Bone marrow (tissue), 2 donors: ENCODE measurements around the gene AAGAB.
"Not testable (repeated sequence)": the region's sequence is repeated elsewhere in the genome, so short reads cannot be mapped to it uniquely, and the experiment has no call there.

Source experiments
- DNase-seq, 2 donors: peaks; one replicate each; lab custom pipeline; 2025; lab: John Stamatoyannopoulos, UW

AAGAB gene

DNA sequence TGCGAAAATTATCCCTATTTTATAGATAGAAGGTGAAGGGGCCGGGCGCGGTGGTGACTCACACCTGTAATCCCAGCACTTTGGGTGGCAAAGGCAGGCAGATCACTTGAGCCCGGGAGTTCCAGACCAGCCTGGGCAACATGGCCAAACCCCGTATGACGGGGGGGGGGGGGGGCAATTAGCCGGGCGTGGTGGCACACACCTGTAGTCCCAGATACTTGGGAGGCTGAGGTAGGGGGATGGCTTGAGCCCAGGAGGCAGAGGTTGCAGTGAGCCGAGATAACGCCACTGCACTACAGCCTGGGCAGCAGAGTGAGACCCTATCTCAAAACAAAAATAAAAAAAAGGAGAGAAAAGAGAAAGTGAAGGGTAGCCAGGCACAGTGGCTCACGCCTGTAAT is 1.4 kb downstream of the AAGAB start:
- no peak for DNase-seq

DNA sequence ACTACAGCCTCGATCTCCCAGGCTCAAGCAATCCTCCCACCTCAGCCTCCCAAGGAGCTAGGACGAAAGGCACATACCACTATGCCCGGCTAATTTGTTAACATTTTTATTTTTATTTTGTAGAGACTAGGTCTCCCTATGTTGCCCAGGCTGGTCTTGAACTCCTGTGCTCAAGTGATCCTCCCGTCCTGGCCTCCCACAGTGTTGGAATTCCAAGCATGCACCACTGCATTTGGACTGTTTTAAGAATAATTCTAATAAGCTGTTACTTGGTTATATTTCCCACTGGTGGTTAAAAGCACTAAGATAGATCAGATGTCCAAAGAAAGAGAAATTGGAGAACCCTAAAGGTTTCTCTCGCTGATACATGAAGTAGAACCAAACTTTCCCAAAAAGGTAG is 3.1 kb downstream of the AAGAB start:
- DNase-seq = no peak

DNA sequence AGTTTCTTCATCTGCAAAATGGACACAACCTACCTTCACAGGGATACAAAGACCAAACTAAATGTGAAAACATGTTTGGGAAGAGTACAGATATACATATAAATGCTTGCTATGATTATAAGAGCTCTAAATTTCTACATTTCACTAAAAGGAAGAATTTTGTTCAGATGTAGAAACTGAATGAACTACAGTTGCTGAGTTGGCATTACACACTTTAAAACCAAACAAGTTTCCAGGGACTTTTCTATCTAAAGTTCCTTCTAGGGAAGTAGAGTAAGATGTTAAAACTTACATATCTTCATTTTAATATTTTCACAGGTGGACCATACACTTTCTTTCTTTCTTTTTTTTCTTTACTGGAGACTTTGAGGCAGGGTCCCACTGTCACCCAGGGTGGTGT is 4.6 kb downstream of the AAGAB start:
- DNase-seq = no peak

DNA sequence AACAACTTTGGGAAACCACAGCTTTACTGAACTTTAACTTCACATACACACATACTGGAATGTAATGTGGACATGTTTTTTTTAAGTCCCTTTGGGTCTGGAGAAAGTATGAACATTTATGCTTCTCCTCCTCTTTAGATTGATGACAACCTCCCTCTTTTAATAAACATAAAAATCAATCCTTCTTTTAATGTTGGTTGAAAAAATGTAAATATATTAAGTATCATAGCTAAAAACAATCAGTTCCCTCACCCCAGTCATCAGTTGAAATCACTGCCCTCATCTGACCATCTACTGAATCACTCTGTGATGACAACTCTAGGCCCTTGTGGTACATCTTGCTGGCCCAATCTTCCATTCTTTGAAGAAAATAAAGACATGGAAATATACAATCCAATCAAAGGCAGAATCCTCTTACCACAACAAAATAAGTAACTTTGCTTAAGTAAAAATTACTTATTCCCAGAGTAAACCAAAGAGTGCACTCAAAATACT is 6.4 kb downstream of the AAGAB start:
- DNase-seq = no peak

DNA sequence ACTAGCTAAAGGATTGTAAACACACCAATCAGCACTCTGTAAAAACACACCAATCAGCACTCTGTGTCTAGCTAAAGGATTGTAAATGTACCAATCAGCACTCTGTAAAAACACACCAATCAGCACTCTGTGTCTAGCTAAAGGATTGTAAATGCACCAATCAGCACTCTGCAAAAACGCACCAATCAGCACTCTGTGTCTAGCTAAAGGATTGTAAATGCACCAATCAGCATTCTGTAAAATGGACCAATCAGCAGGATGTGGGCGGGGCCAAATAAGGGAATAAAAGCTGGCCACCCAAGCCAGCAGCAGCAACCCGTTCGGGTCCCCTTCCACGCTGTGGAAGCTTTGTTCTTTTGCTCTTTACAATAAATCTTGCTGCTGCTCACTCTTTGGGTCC is 7.9 kb downstream of the AAGAB start:
- DNase-seq = not testable (repeated sequence)

DNA sequence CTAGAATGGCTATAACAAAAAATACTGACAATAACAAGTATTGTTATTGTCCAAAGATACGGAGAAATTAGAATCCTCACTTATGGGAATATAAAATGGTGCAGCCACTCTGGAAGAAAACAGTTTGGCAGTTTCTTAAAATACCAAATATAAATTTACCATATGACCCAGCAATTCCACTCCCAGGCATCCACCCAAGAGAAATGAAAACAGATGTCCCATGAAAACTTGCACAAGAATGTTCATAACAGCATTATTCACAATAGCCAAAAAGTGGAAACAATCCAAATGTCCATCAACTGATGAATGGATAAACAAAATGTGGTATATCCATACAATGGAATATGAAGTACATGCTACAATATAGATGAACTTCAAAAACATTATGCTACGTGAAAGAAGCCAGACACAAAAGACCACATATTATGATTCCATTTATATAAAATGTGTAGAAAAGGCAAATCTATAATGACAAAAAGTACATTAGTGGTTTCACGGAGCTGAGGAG is 9.4 kb downstream of the AAGAB start:
- no peak for DNase-seq

DNA sequence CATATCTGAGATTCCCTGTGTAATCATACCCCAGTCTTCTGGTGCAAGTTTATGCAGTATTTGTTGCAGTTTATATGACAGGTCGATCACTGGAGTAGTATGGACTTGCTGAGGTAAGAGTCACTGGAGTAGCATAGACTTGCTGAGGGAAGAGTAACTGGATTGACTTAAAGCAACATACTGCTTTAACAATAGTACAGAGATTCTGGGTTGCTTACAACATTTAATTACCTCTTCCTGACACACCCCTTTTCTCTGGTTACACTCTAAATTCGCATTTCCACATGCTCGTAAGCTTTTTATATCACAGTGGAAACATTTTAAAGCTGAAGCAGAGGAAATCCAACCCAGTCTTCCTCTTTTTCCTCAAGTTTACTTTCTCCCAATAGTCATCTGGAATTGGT is 11.8 kb downstream of the AAGAB start:
- DNase-seq = no peak

DNA sequence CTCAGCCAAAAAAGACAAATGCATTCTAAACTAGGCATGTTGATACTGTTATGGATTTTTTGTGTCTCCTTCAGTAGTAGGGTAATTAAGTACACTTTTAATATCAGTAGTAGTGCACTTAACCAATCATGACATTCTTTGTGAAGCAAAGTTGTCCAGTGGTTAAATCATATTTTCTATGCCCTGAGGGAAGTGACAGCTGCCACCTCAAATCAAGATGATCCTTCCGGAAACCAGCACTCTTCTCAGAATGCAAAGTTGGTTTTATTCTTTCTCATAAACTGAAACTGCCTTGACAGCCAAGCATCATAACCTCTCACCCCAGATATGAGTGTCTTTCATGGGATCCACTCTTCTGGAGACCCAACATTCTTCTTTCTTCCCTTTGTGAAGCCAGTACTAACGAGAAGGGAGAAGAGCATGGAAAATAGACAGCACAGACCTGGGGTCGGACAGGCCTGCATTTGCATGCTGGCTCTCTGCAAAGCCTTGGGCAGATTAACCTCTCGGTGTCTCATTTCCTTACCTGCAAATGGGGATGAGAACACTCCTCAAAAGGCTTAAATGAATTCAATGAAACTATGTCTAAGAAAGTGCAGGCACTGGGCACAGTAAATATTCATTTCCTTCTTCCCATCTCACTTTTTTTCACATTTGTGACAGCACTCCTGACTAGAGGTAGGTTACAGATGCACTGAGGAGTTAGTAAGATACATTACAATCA is 13.2 kb downstream of the AAGAB start:
- DNase-seq = no peak

DNA sequence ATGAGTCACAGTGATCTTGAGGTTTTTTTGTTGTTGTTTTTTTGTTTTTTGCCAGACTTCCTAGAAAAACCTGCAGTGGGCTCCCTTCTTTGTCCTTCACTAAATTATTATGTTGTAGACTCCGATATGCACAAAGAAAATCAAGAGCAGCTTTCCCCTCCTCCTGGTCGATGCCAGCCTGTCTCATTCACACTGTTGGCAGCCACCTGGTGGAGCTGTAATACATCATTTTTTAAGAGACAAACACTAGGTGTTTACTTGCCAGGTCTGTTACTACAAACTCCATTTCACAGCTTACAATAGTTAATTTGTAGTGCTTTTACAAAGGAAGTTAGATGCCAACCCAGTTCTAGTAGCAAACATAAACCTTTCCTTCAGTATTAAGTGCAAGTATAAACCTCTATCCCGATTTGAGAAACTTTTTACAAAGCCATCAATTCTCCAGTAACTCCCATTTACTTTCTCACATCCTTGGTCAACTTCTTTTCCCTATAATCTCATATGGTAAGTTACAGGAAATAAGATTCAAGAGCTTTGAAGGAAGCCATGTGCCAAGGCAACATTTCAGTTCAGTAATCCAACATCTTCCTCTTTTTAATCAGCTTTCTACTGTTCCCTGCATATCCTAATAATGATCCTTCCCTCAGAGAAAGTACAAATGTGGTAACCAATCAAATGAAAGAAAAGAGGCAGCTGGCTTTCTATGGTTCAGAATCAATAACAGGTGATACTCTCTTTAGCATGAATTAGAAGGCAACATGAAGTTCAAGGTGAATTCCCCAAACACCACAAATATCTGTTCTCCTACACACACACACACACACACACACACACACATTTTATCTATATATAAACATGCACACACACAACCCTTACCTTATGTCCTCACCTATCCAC is 14.0 kb downstream of the AAGAB start:
- DNase-seq = no peak

DNA sequence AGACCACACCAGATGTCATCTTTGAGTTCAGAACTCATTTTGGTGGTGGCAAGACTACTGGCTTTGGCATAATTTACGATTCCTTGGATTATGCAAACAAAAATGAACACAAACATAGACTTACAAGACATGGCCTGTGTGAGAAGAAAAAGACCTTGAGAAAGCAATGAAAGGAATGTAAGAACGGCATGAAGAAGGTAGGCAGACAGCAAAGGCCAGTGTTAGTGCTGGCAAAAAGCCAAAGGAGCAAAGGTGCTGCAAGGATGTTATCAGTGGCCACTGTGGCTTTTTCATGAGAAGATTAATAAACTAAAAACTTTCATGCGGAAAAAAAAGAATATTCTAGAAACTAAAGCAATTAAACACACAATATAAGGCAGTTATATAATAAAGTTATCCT is 21.9 kb downstream of the AAGAB start:
- no peak for DNase-seq

DNA sequence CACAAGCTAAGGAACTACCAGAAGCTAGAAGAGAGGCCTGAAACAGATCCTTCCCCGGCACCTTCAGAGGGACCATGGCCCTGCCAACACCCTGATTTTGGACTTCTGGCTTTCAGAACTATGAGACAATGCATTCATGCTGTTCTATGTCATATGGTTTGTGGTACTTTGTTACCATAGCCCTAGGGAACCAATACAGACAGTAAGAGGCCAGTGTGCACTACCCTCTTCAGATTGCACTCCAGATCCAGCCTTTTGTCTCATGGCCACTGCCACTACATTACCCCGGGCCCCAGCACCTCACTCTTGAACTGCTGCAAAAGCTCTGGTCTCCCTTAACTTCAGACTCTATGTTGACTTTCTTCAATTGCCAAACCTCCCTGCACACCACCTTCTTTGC is 24.0 kb downstream of the AAGAB start:
- no peak for DNase-seq

DNA sequence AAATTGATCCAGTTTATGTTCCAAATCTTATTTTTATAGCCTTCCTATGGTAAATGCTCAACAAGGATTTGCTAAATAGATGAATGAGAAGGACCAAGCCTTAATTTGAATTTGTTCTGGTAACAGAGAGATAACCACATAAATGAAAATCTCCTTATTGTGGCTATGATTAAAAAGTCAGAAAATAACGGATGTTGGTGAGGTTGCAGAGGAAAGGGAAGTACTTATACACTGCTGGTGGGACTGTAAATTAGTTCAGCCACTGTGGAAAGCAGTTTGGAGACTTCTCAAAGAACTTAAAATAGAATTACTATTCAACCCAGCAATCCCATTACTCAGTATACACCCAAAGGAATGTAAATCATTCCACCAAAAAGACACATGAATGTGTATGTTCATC is 26.2 kb downstream of the AAGAB start:
- DNase-seq = peak in 1 of 2 donors; percentile 42

DNA sequence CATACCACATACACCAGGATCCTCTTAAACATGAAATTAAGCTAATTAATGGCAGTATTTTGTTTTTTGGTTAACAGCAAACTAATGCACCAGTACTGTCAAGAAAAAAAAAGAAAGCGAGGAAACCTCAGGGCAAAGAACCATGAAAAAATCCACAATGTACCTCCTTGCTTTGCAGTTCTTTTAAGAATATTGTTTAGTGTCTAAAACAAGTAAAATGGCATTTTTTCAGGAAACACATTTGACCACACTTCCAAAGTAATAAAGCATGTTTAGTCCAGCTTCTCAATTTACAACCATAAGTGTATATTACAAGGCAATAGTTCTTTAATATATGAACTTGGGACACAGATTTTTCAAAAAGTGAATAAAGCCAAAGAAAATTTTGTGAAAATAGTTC is 26.6 kb downstream of the AAGAB start:
- DNase-seq = no peak

DNA sequence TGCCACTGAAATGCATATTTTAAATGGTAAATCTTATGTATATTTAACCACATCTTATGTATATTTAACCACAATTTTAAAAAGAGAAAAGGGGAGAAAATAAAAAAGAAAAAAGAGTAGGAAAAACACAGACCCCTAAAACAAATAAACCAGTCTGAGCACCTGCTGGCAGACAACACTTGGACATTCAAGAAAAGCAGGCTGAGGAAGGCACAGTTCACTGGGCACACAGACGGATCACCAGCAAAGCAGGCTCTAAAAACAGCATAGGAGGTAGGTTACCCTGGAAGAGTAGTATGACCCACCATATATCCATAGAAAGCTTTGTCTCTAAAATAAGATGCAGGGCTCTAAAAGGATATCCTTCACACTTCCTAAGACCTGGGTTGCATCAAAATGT is 27.0 kb downstream of the AAGAB start:
- no peak for DNase-seq

DNA sequence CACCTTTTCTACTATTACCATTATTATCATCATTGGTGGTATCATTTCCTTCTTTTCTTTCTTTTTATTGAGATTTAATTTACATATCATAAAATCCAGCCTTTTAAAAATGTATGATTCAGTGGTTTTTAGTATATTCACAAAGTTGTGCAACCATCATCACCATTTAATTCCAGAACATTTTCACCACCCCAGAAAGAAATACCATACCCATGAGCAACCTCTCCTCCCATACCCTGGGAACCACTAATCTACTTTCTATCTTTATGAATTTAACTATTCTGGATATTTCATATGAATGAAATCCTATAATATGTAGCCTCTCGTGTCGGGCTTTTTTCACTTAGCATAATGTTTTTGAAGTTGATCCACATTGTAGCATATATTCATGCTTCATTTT is 29.1 kb downstream of the AAGAB start:
- no peak for DNase-seq

DNA sequence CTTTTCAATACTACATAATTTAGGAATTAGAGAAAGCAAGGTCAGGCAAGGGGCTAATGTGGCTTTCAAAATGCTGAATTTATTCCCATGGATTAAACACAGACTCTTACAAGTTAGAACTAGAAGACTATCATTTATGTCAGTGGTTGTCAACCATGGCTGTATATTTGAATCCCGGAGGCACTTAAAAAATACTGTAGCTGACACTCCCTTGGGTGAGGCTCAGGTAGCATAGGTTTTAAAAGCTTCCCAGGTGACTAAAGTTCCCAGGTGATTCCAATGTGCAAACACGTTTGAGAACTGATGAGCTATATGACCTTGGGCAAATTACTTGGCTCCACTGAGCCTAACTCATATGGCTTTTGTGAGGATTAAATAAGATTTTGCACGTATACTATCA is 29.6 kb downstream of the AAGAB start:
- DNase-seq = no peak

DNA sequence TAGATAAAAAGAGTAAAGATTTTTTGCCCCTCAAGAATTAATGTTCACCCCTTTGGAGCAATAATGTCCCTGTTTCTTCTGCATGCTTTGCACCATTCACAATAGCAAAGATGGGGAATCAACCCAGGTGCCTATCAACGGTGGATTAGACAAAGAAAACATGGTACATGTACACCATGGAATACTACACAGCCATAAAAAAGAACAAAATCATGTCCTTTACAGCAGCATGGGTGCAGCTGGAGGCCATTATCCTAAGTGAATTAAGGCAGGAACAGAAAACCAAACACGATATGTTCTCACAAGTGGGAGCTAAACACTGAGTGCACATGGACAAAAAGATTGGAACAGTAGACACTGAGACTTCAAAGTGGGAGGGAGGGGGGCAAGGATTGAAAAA is 35.2 kb downstream of the AAGAB start:
- no peak for DNase-seq

DNA sequence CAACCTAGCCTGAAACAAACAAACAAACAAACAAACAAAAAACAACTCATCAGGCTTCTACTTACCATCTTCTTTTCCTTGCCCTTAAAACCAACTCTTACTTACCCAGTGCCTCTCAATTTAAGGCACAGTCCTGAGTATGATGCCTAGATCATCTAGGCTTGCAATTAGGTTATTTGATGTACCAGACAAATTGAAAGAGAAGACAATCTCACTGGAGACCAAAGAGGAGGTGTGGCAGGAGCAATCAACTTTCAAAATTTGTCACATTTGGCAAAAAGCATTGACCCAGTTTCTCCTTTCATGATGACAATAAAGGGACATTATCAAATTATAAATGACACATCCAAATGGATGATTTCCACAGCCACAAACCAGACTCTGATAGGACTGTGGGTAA is 36.0 kb downstream of the AAGAB start:
- no peak for DNase-seq

DNA sequence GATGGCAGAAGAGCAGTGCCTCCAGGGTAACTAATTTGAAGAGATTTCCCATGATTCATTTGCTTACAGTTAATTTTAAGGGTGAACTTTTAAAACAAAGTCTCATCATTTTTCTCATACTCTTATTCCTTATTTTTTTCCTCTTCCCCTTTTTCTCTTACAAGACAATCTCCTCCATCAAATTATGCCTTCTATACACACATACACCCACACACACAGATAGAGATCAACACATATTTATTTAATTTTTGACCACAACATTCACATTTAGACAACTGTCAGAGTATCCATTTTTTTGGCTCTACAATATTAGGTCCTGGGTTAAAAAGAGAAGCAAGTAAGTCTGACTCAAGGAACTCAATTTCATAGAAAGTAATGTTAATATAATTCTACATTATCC is 37.6 kb downstream of the AAGAB start:
- DNase-seq = no peak

DNA sequence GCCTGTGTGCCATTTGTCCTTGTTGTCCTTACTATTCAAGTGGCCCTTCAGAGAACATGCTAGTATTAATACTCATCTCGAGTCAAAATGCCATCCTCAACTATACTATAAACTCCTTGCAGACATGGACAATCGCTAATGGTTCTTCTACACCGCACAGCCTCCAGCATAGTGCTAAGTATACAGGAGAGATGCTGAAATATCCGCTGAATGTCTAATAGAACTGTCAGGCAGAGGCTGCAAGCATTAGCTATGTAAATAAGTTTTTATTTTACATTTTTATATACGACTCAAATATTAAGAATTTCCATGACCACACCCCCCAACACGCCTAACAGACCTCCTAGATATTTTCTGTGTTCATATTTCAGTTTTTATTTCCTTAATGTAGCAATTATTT is 39.4 kb downstream of the AAGAB start:
- DNase-seq = no peak

DNA sequence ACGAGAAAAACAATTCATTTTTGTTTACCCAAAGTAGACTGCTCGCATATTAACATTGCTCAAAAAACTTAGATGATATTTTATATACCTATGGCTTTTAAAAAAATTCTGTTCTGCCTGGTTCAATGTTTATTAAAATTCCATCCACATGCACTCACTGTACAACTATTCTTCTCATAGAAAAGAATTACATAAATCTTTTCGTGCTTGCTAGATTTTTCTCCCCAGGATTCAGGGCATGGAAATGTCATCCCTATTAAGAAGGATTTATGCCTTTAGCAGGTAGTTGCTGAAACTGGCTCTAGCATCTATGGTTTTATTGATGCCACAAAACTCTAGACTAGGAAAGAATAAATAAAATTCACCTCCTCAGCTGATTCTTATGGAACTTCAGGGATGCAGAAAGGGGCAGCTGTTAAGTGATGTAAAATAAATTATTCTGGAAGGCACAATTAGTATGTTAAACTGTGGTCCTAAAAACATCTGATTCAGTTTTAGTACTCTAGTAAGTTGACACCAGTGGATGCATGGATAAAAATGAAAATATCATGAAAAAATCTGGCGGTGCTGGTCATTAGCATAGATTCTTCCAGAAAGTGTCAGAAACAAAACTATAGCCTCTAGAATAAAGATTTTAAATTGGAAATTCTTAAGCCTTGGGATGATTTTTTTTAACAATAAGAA is 41.6 kb downstream of the AAGAB start:
- DNase-seq = no peak

DNA sequence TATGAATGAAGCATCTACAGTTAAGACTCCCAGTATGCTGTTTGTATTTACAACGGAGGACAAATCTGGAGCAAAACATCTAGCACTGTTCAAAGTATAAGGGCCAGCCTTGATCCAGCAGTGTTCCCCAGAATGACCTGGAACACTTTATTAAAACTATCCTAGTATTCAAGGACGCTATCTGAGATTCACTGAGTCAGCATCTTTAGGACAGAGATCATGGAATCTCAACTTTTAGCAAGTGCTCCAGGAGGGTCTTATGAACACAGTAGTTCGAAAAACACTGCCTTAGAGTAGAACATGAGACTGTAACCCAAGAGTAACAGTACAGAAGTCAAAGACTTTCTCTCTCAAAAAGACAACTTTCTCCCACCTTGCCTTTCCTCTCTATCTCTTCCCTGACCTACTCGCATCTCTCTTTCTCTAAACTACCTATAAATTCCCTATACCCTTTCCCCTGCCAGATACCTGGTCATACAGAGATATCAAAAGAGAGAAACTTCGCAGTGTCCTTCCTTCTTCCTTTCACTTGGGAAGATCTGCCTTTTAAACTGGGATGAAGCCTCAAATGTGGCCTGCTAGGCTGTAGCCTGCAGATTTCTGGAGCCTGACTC is 43.8 kb downstream of the AAGAB start:
- no peak for DNase-seq
